Measurements from ENCODE around the gene FREM2. TPM values are rescaled to one million over a fixed set of nuclear protein-coding genes. Genes with fewer than 3 reads are reported as not detected.

Gene FREM2
- total RNA-seq, 1 donor from 2014 or later: 0.54 TPM

GRCh38 chr13:38777347-38778119 lies 90.7 kb downstream of the FREM2 start:
- Mint-ChIP-seq H3K36me3 (ENCODE audit: unreplicated experiment) (no peaks in the 10 kb centered on the region), H3K4me1 (ENCODE audit: low read depth, unreplicated experiment) (no peaks in the 10 kb centered on the region), H3K27ac (ENCODE audit: unreplicated experiment) (no peak overlapping the region), H3K9me3 (ENCODE audit: unreplicated experiment) (no peaks in the 10 kb centered on the region), H3K4me3 (ENCODE audit: unreplicated experiment) (no peak overlapping the region), H3K27me3 (ENCODE audit: unreplicated experiment) (peaks cover 1% of the 10 kb centered on the region)
- no peak for TF ChIP-seq CTCF (IDR thresholded peaks at IDR 0.05; ENCODE audit: partially characterized antibody, unreplicated experiment)
- no peak for DNase-seq

GRCh38 chr13:38781539-38781938 lies 94.7 kb downstream of the FREM2 start:
- no peak for TF ChIP-seq CTCF (IDR thresholded peaks at IDR 0.05; ENCODE audit: partially characterized antibody, unreplicated experiment)
- no peaks in the 10 kb centered on the region for H3K36me3 Mint-ChIP-seq (ENCODE audit: unreplicated experiment)
- no peak for DNase-seq
- peaks cover 1% of the 10 kb centered on the region for H3K27me3 Mint-ChIP-seq (ENCODE audit: unreplicated experiment)
- no peak overlapping the region for H3K27ac Mint-ChIP-seq (ENCODE audit: unreplicated experiment)
- peaks cover 3% of the 10 kb centered on the region for H3K4me1 Mint-ChIP-seq (ENCODE audit: low read depth, unreplicated experiment)
- no peaks in the 10 kb centered on the region for H3K9me3 Mint-ChIP-seq (ENCODE audit: unreplicated experiment)
- no peak overlapping the region for H3K4me3 Mint-ChIP-seq (ENCODE audit: unreplicated experiment)

GRCh38 chr13:38784036-38784880 lies 97.4 kb downstream of the FREM2 start:
- Mint-ChIP-seq H3K36me3 (ENCODE audit: unreplicated experiment) (no peaks in the 10 kb centered on the region), H3K27ac (ENCODE audit: unreplicated experiment) (no peak overlapping the region), H3K4me1 (ENCODE audit: low read depth, unreplicated experiment) (peaks cover 3% of the 10 kb centered on the region), H3K9me3 (ENCODE audit: unreplicated experiment) (no peaks in the 10 kb centered on the region), H3K4me3 (ENCODE audit: unreplicated experiment) (no peak overlapping the region), H3K27me3 (ENCODE audit: unreplicated experiment) (no peaks in the 10 kb centered on the region)
- no peak for DNase-seq
- no peak for TF ChIP-seq CTCF (IDR thresholded peaks at IDR 0.05; ENCODE audit: partially characterized antibody, unreplicated experiment)

GRCh38 chr13:38785042-38785441 lies 98.2 kb downstream of the FREM2 start:
- H3K27ac Mint-ChIP-seq (ENCODE audit: unreplicated experiment): no peak overlapping the region
- TF ChIP-seq CTCF (IDR thresholded peaks at IDR 0.05; ENCODE audit: partially characterized antibody, unreplicated experiment): no peak
- H3K4me1 Mint-ChIP-seq (ENCODE audit: low read depth, unreplicated experiment): peaks cover 3% of the 10 kb centered on the region
- no peaks in the 10 kb centered on the region for H3K9me3 Mint-ChIP-seq (ENCODE audit: unreplicated experiment)
- H3K27me3 Mint-ChIP-seq (ENCODE audit: unreplicated experiment): no peaks in the 10 kb centered on the region
- no peaks in the 10 kb centered on the region for H3K36me3 Mint-ChIP-seq (ENCODE audit: unreplicated experiment)
- no peak overlapping the region for H3K4me3 Mint-ChIP-seq (ENCODE audit: unreplicated experiment)
- no peak for DNase-seq

- H3K27me3 Mint-ChIP-seq (ENCODE audit: unreplicated experiment): no peaks in the 10 kb centered on the region
- DNase-seq: no peak
- no peak overlapping the region for H3K27ac Mint-ChIP-seq (ENCODE audit: unreplicated experiment)
- H3K4me1 Mint-ChIP-seq (ENCODE audit: low read depth, unreplicated experiment): peaks cover 3% of the 10 kb centered on the region
- no peak overlapping the region for H3K4me3 Mint-ChIP-seq (ENCODE audit: unreplicated experiment)
- H3K9me3 Mint-ChIP-seq (ENCODE audit: unreplicated experiment): no peaks in the 10 kb centered on the region
- no peaks in the 10 kb centered on the region for H3K36me3 Mint-ChIP-seq (ENCODE audit: unreplicated experiment)
- no peak for TF ChIP-seq CTCF (IDR thresholded peaks at IDR 0.05; ENCODE audit: partially characterized antibody, unreplicated experiment)
These were observed 98.6 kb downstream of the FREM2 start for GRCh38 chr13:38785490-38785889.
